Measurements from ENCODE around the gene BMAL1. TPM values are rescaled to one million over a fixed set of nuclear protein-coding genes. Genes with fewer than 3 reads are reported as not detected.
A peak's percentile ranks its signal among the peaks of the same experiment; 100 is the strongest.

Gene BMAL1
- total RNA-seq, 1 experiment from 2014 or later: 3.2 TPM

- H3K27me3 ChIP-seq (replicated peaks; ENCODE audit: insufficient read depth, low read depth, low read length, poor library complexity): no peaks in the 10 kb centered on the region
- H3K4me1 ChIP-seq (ENCODE audit: insufficient read depth, low read length, poor library complexity, severe bottlenecking): no peaks in the 10 kb centered on the region
- no TSS peak for BruUV-seq (replicated peaks)
- H3K27ac ChIP-seq (ENCODE audit: low read depth, low read length, poor library complexity, severe bottlenecking): no peak overlapping the region
- ChIA-PET POLR2A (ENCODE audit: low non-redundant PET) (no interaction called here), CTCF (interaction anchor here (0.6 to 1.6 kb wide), 4 partner anchors 9 to 1096 kb away, joined by 3 to 4 read pairs (median 4); no protein-coding TSS in a partner anchor)
- no peaks in the 10 kb centered on the region for H3K9me3 ChIP-seq (ENCODE audit: low read depth, low read length, poor library complexity, severe bottlenecking)
- TF ChIP-seq CTCF (conservative IDR thresholded peaks at IDR 0.05; ENCODE audit: low read depth, low read length): peak; percentile 67
- TF ChIP-seq EZH2 (IDR thresholded peaks at IDR 0.05; ENCODE audit: borderline replicate concordance, low read depth, low read length, poor library complexity, severe bottlenecking): no peak
- no peak overlapping the region for H3K4me3 ChIP-seq (ENCODE audit: low read depth, low read length, poor library complexity, severe bottlenecking)
- intact Hi-C loops (cut with micrococcal nuclease; ENCODE audit: unreplicated experiment): no loop called here
- DNase-seq (ENCODE audit: low spot score): peak; percentile 59
- peaks cover 4% of the 10 kb centered on the region for H3K36me3 ChIP-seq (ENCODE audit: insufficient read depth, low read length, poor library complexity, severe bottlenecking)
Measured at GRCh38 chr11:13384908-13385640, 107.5 kb downstream of the BMAL1 start.

- no peak for DNase-seq (ENCODE audit: low spot score)
- ChIA-PET CTCF (no interaction called here), POLR2A (ENCODE audit: low non-redundant PET) (interaction anchor here (0.6 kb wide), 1 partner anchor 953 kb away, joined by 4 read pairs; no protein-coding TSS in a partner anchor)
- Histone ChIP-seq H3K4me1 (ENCODE audit: insufficient read depth, low read length, poor library complexity, severe bottlenecking) (no peaks in the 10 kb centered on the region), H3K4me3 (ENCODE audit: low read depth, low read length, poor library complexity, severe bottlenecking) (no peak overlapping the region), H3K27ac (ENCODE audit: low read depth, low read length, poor library complexity, severe bottlenecking) (no peak overlapping the region), H3K27me3 (replicated peaks; ENCODE audit: insufficient read depth, low read depth, low read length, poor library complexity) (no peaks in the 10 kb centered on the region), H3K36me3 (ENCODE audit: insufficient read depth, low read length, poor library complexity, severe bottlenecking) (peaks cover 4% of the 10 kb centered on the region), H3K9me3 (ENCODE audit: low read depth, low read length, poor library complexity, severe bottlenecking) (no peaks in the 10 kb centered on the region)
- TF ChIP-seq CTCF (conservative IDR thresholded peaks at IDR 0.05; ENCODE audit: low read depth, low read length): no peak
- TF ChIP-seq EZH2 (IDR thresholded peaks at IDR 0.05; ENCODE audit: borderline replicate concordance, low read depth, low read length, poor library complexity, severe bottlenecking): no peak
- intact Hi-C loops (cut with micrococcal nuclease; ENCODE audit: unreplicated experiment): no loop called here
- no TSS peak for BruUV-seq (replicated peaks)
Measured at GRCh38 chr11:13386567-13386966, 109.0 kb downstream of the BMAL1 start.

GRCh38 chr11:13388741-13389140 lies 111.2 kb downstream of the BMAL1 start:
- intact Hi-C loops (cut with micrococcal nuclease; ENCODE audit: unreplicated experiment): no loop called here
- ChIA-PET CTCF (no interaction called here), POLR2A (ENCODE audit: low non-redundant PET) (no interaction called here)
- H3K9me3 ChIP-seq (ENCODE audit: low read depth, low read length, poor library complexity, severe bottlenecking): no peaks in the 10 kb centered on the region
- no peaks in the 10 kb centered on the region for H3K4me1 ChIP-seq (ENCODE audit: insufficient read depth, low read length, poor library complexity, severe bottlenecking)
- no TSS peak for BruUV-seq (replicated peaks)
- H3K4me3 ChIP-seq (ENCODE audit: low read depth, low read length, poor library complexity, severe bottlenecking): no peak overlapping the region
- peaks cover 4% of the 10 kb centered on the region for H3K36me3 ChIP-seq (ENCODE audit: insufficient read depth, low read length, poor library complexity, severe bottlenecking)
- H3K27ac ChIP-seq (ENCODE audit: low read depth, low read length, poor library complexity, severe bottlenecking): no peak overlapping the region
- DNase-seq (ENCODE audit: low spot score): no peak
- H3K27me3 ChIP-seq (replicated peaks; ENCODE audit: insufficient read depth, low read depth, low read length, poor library complexity): no peaks in the 10 kb centered on the region
- no peak for TF ChIP-seq EZH2 (IDR thresholded peaks at IDR 0.05; ENCODE audit: borderline replicate concordance, low read depth, low read length, poor library complexity, severe bottlenecking)
- no peak for TF ChIP-seq CTCF (conservative IDR thresholded peaks at IDR 0.05; ENCODE audit: low read depth, low read length)
